Endothelial cell of umbilical vein (primary cell): ENCODE results near the gene INTS7. TPM values are rescaled to one million over a fixed set of nuclear protein-coding genes. Genes with fewer than 3 reads are reported as not detected.

ENCODE experiments used
- BruUV-seq: library from RNA; stranded (reverse); fragments of 400-500 nt; replicated peaks from 2 replicates; lab custom pipeline; 2021; lab: Mats Ljungman, UMichigan
- CTCF ChIA-PET: fragments of 300-600, 350-600 bp; sonication (Branson Sonifier 250); formaldehyde crosslinking; loops from one replicate; lab custom pipeline; 2021; ENCODE audit warnings: antibody characterized with exemption, inconsistent platforms; lab: Charles Lee
- POLR2A ChIA-PET: fragments of 300-600, 350-600 bp; sonication (Branson Sonifier 250); formaldehyde crosslinking; loops from one replicate; lab custom pipeline; 2021; ENCODE audit warnings: antibody characterized with exemption, inconsistent platforms; lab: Charles Lee
- DNase-seq: peaks from one replicate; pipeline ENCODE4 v3.0.0-alpha.2; 2011; ENCODE audit warnings: low read depth, low spot score
- FAIRE-seq: peaks from 2 replicates; lab custom pipeline; 2011; peaks lifted over from hg19 to GRCh38; lab: Jason Lieb, UNC
- H2AFZ ChIP-seq: 2 replicates; pipeline ENCODE4 v1.6.0; 2012; ENCODE audit warnings: low read depth, low read length, control low read depth, inconsistent platforms
- H3K27ac ChIP-seq: 2 replicates; pipeline ENCODE4 v1.5.1; 2011; ENCODE audit warnings: low read depth, mild to moderate bottlenecking, control low read depth, low read length, moderate library complexity; ENCODE audit not compliant: insufficient read depth
- H3K27me3 ChIP-seq, 2 experiments: 2 replicates each; pipeline versions ENCODE4 v1.6.0 to v1.6.1; 2011; ENCODE audit warnings: low read length in 2 of 2, mixed read lengths in 1 of 2; ENCODE audit not compliant: control insufficient read depth in 2 of 2, insufficient read depth in 2 of 2
- H3K36me3 ChIP-seq, 2 experiments: 2 replicates in 1 of 2; 3 replicates in 1 of 2; pipeline ENCODE4 v1.5.1; 2011; ENCODE audit warnings: low read length in 2 of 2, mild to moderate bottlenecking in 1 of 2, moderate library complexity in 1 of 2; ENCODE audit not compliant: control insufficient read depth in 2 of 2, insufficient read depth in 2 of 2; ENCODE audit errors: extremely low read depth in 1 of 2
- H3K4me1 ChIP-seq: 3 replicates; pipeline ENCODE4 v1.5.1; 2011; ENCODE audit warnings: mild to moderate bottlenecking, low read length; ENCODE audit not compliant: control insufficient read depth, insufficient read depth; ENCODE audit errors: extremely low read depth
- H3K4me2 ChIP-seq: 2 replicates; pipeline ENCODE4 v1.6.1; 2011; ENCODE audit warnings: low read length, control low read depth, mixed read lengths; ENCODE audit not compliant: insufficient read depth
- H3K4me3 ChIP-seq, 3 experiments: fragments of 200-600 bp in 1 of 3; sonication (generic), shearing (Covaris generic) in 1 of 3; replicated peaks in 1 of 3; 2 replicates each; pipeline ENCODE4 v1.5.1; 2011 to 2016; ENCODE audit warnings: control low read depth in 3 of 3, low read length in 3 of 3, mild to moderate bottlenecking in 2 of 3, inconsistent platforms in 1 of 3, low read depth in 1 of 3, moderate library complexity in 1 of 3; ENCODE audit not compliant: insufficient read depth in 1 of 3
- H3K79me2 ChIP-seq: 2 replicates; pipeline ENCODE4 v1.6.0; 2012; ENCODE audit warnings: low read length, inconsistent platforms; ENCODE audit not compliant: control insufficient read depth, insufficient read depth
- H3K9ac ChIP-seq: replicated peaks from 2 replicates; pipeline ENCODE3; 2011; ENCODE audit warnings: low read length, control low read depth; ENCODE audit not compliant: insufficient read depth; ENCODE audit errors: extremely low read depth
- H3K9me1 ChIP-seq: replicated peaks from 3 replicates; pipeline ENCODE4 v1.6.0; 2011; ENCODE audit warnings: mild to moderate bottlenecking, low read length; ENCODE audit not compliant: control insufficient read depth, insufficient read depth; ENCODE audit errors: extremely low read depth
- H3K9me3 ChIP-seq: replicated peaks from 2 replicates; pipeline ENCODE4 v1.5.1; 2012; ENCODE audit warnings: low read length, inconsistent platforms; ENCODE audit not compliant: control insufficient read depth, insufficient read depth
- H4K20me1 ChIP-seq: replicated peaks from 2 replicates; pipeline ENCODE3; 2011; ENCODE audit warnings: mild to moderate bottlenecking, low read length; ENCODE audit not compliant: control insufficient read depth, insufficient read depth; ENCODE audit errors: extremely low read depth
- CTCF ChIP-seq, 2 donors: IDR thresholded peaks; 1 replicate in 1 of 2; 2 replicates in 1 of 2; pipeline ENCODE4 v1.5.1; 2011; ENCODE audit warnings: low read length in 2 of 2, mild to moderate bottlenecking in 2 of 2, moderate library complexity in 2 of 2, control low read depth in 1 of 2, inconsistent platforms in 1 of 2, low read depth in 1 of 2; ENCODE audit not compliant: insufficient read depth in 1 of 2; ENCODE audit errors: extremely low read depth in 1 of 2
- EZH2 ChIP-seq: IDR thresholded peaks from 2 replicates; pipeline ENCODE4 v1.6.1; 2012; ENCODE audit warnings: borderline replicate concordance, low read depth, mild to moderate bottlenecking, moderate library complexity, low read length, inconsistent platforms; ENCODE audit not compliant: severe bottlenecking
- FOS ChIP-seq: IDR thresholded peaks from 2 replicates; pipeline ENCODE4 v1.6.1; 2011; ENCODE audit warnings: mild to moderate bottlenecking, low read length, moderate library complexity, borderline replicate concordance; ENCODE audit not compliant: insufficient read depth
- GATA2 ChIP-seq: IDR thresholded peaks from 2 replicates; pipeline ENCODE4 v1.7.0; 2011; ENCODE audit warnings: low read depth, mild to moderate bottlenecking, moderate library complexity, mixed read lengths, low read length; ENCODE audit not compliant: insufficient read length, insufficient read depth
- JUN ChIP-seq: IDR thresholded peaks from 2 replicates; pipeline ENCODE4 v1.6.1; 2011; ENCODE audit warnings: borderline replicate concordance, low read depth; ENCODE audit not compliant: insufficient read length, insufficient read depth
- MAX ChIP-seq: IDR thresholded peaks from 2 replicates; pipeline ENCODE4 v1.6.1; 2011; ENCODE audit not compliant: insufficient read depth, insufficient read length
- MYC ChIP-seq: IDR thresholded peaks from one replicate; pipeline ENCODE4 v1.6.1; 2011; ENCODE audit warnings: mild to moderate bottlenecking, low read depth, low read length
- POLR2A ChIP-seq: IDR thresholded peaks from 2 replicates; pipeline ENCODE4 v1.6.1; 2012; ENCODE audit warnings: low read depth, mild to moderate bottlenecking, control low read depth, low read length
- POLR2AphosphoS5 ChIP-seq: IDR thresholded peaks from 2 replicates; pipeline ENCODE4 v1.6.1; 2012; ENCODE audit warnings: low read depth, mild to moderate bottlenecking, control low read depth, low read length, moderate library complexity; ENCODE audit not compliant: insufficient read depth
- dilution Hi-C: fragments of 300-500 bp; cut with MboI; formaldehyde crosslinking; loops from one replicate; pipeline ENCODE4 v1.15.0; 2019; ENCODE audit warnings: low sequenced_read_pairs; ENCODE audit not compliant: extremely low pct_ligation_motif_present
- intact Hi-C: fragments of 100-400 bp; cut with micrococcal nuclease; formaldehyde crosslinking; loops from one replicate; pipeline ENCODE4 v1.10.0; 2022
- polyA plus RNA-seq, 4 experiments: library from polyadenylated mRNA; depleted of rRNA in 3 of 4; stranded (reverse) in 3 of 4; unstranded in 1 of 4; fragments of >200 nt; gene quantifications; 2 replicates each; pipeline versions ENCODE4 v1.2.1 to v1.2.3, GENCODE V29; 2011 to 2012; ENCODE audit warnings: missing spikeins in 1 of 4
- total RNA-seq: library from RNA; stranded (reverse); gene quantifications from 2 replicates; pipeline ENCODE4 v1.2.3, GENCODE V29; 2021

The INTS7 gene
- total and polyA plus RNA-seq, 2 donors (not counting 3 experiments of a cell fraction or from before 2014, with no cell fraction given), result 9.1 to 18.1 TPM

- POLR2A ChIA-PET, result no interaction called here
These were observed 56.8 kb downstream of the INTS7 start for GRCh38 chr1:211978596-211978995.

GRCh38 chr1:211975152-211975941 lies 60.0 kb downstream of the INTS7 start:
- Histone ChIP-seq H3K27me3 (no peaks in the 10 kb centered on the region), H3K9ac (no peak overlapping the region), H3K79me2 (no peaks in the 10 kb centered on the region), H3K27ac (no peak overlapping the region), H2AFZ (no peak overlapping the region), H3K9me1 (no peaks in the 10 kb centered on the region), H3K9me3 (no peaks in the 10 kb centered on the region), H3K4me2 (no peak overlapping the region), H4K20me1 (no peaks in the 10 kb centered on the region), H3K4me3 (no peak overlapping the region), H3K4me1 (no peaks in the 10 kb centered on the region), H3K36me3 (peaks cover 1 to 2% of the 10 kb centered on the region in 2 experiments)
- intact Hi-C loops (no loop called here), dilution Hi-C loops (no loop called here)
- no peak for TF ChIP-seq POLR2AphosphoS5
- no peak for TF ChIP-seq MYC
- no peak for TF ChIP-seq GATA2
- TF ChIP-seq MAX, result no peak
- no peak for TF ChIP-seq CTCF (IDR thresholded peaks at IDR 0.05; ENCODE audit: extremely low read depth in 1 of 2, insufficient read depth in 1 of 2, low read depth in 1 of 2, low read length in 2 of 2)
- TF ChIP-seq EZH2, result no peak
- TF ChIP-seq FOS, result no peak
- no peak for TF ChIP-seq POLR2A
- TF ChIP-seq JUN, result no peak
- FAIRE-seq (no peak), DNase-seq (no peak)
- ChIA-PET POLR2A (no interaction called here), CTCF (no interaction called here)
- BruUV-seq, result no TSS peak

More at GRCh38 chr1:211978596-211978995, 56.8 kb downstream of the INTS7 start:
- no peaks in the 10 kb centered on the region for H3K4me1 ChIP-seq
- no peaks in the 10 kb centered on the region for H3K9me3 ChIP-seq
- no peak for DNase-seq
- no peaks in the 10 kb centered on the region for H3K79me2 ChIP-seq
- intact Hi-C loops, result no loop called here
- no peak overlapping the region for H3K4me2 ChIP-seq
- FAIRE-seq, result no peak
- no peak for TF ChIP-seq MAX
- H2AFZ ChIP-seq, result no peak overlapping the region
- no peaks in the 10 kb centered on the region for H4K20me1 ChIP-seq
- H3K27ac ChIP-seq, result no peak overlapping the region
- no peak overlapping the region for H3K9ac ChIP-seq
- H3K27me3 ChIP-seq, result no peaks in the 10 kb centered on the region
- H3K36me3 ChIP-seq, result peaks cover 1 to 2% of the 10 kb centered on the region in 2 experiments
- H3K9me1 ChIP-seq, result no peaks in the 10 kb centered on the region
- no TSS peak for BruUV-seq
- no peak overlapping the region for H3K4me3 ChIP-seq
- dilution Hi-C loops, result no loop called here
- CTCF ChIA-PET, result interaction anchor here (1.2 to 1.6 kb wide), 2 partner anchors 10 to 280 kb away, joined by 3 to 6 read pairs; no protein-coding TSS in a partner anchor
